Heart left ventricle (tissue), 16 donors: ENCODE measurements around the gene SH2D4B. TPM values are rescaled to one million over a fixed set of nuclear protein-coding genes. Genes with fewer than 3 reads are reported as not detected.
A peak's percentile ranks its signal among the peaks of the same experiment; 100 is the strongest.

Experiments used
- ATAC-seq, 4 donors: fragments of 200-7000 bp; cut with Tn5 transposase; one replicate each; pipeline ENCODE4 v1.9.1; 2020 to 2022; ENCODE audit warnings: moderate library complexity in 4 of 4, mild to moderate bottlenecking in 3 of 4, moderate number of reproducible peaks in 1 of 4
- DNase-seq, 5 donors: peaks; one replicate each; pipeline ENCODE4 v3.0.0-alpha.2; 2020
- H3K27ac ChIP-seq, 12 donors: fragments of 200-600 bp; sonication (generic) in 4 of 12; one replicate each; pipeline versions ENCODE4 v1.5.0 to v1.8.0; 2016 to 2022; ENCODE audit warnings: mild to moderate bottlenecking in 2 of 12
- H3K27me3 ChIP-seq, 9 donors: fragments of 200-600 bp; sonication (generic) in 2 of 9; one replicate each; pipeline versions ENCODE4 v1.5.1 to v1.8.0; 2016 to 2022; ENCODE audit warnings: mild to moderate bottlenecking in 3 of 9
- H3K36me3 ChIP-seq, 9 donors: fragments of 200-600 bp; sonication (generic) in 2 of 9; one replicate each; pipeline versions ENCODE4 v1.5.0 to v1.8.0; 2018 to 2022; ENCODE audit warnings: mild to moderate bottlenecking in 2 of 9
- H3K4me1 ChIP-seq, 12 donors: fragments of 200-600 bp; sonication (generic) in 4 of 12; one replicate each; pipeline versions ENCODE4 v1.5.0 to v1.8.0; 2016 to 2022; ENCODE audit warnings: mild to moderate bottlenecking in 3 of 12
- H3K4me3 ChIP-seq, 12 donors: fragments of 200-600 bp; sonication (generic) in 4 of 12; one replicate each; pipeline versions ENCODE4 v1.5.0 to v1.8.0; 2017 to 2022; ENCODE audit warnings: mild to moderate bottlenecking in 9 of 12, moderate library complexity in 4 of 12
- H3K9me3 ChIP-seq, 12 donors: fragments of 200-600 bp; sonication (generic) in 4 of 12; one replicate each; pipeline versions ENCODE4 v1.5.0 to v1.8.0; 2016 to 2022; ENCODE audit warnings: mild to moderate bottlenecking in 1 of 12
- POLR2A ChIP-seq, 2 donors: fragments of 450-650 bp; IDR thresholded peaks; one replicate each; pipeline ENCODE4 v1.6.1; 2017; ENCODE audit warnings: antibody characterized with exemption in 2 of 2, mild to moderate bottlenecking in 2 of 2, moderate library complexity in 2 of 2
- WGBS, 4 donors: extraction: QIAGEN DNeasy Blood & Tissue Kit in 2 of 4; methylation state at CpG; one replicate each; pipeline versions ENCODE4 v1.1.5 to v1.1.7; 2013 to 2018; 5-methylcytosine and 5-hydroxymethylcytosine counted together
- intact Hi-C, 10 donors: fragments of 100-400 bp; cut with DNase I; formaldehyde crosslinking; loops; one replicate each; pipeline versions ENCODE4 v1.11.1 to v1.14.2; 2022
- polyA plus RNA-seq, 2 donors: library from polyadenylated mRNA; stranded (reverse); fragments of 200-250 nt; gene quantifications; one replicate each; pipeline ENCODE4 v1.2.3, GENCODE V29; 2013
- total RNA-seq, 9 donors: library from RNA; depleted of rRNA in 2 of 9; stranded (reverse); fragments of >200 nt in 2 of 9; fragmentation: NEBNext Ultra II Directional in 3 of 9; extraction: Animal tissue kit (Norgen Biotek cat#: 25700) in 3 of 9; gene quantifications; one replicate each; pipeline versions ENCODE4 v1.1.0 to v1.2.4, GENCODE V29; 2016 to 2023
- TF ChIP-seq, protein P1 (sequence below), 12 donors: fragments of 200-600 bp; sonication (generic) in 4 of 12; IDR thresholded peaks; one replicate each; pipeline versions ENCODE4 v1.5.0 to v1.8.0; 2018 to 2022; ENCODE audit warnings: antibody characterized with exemption in 12 of 12, mild to moderate bottlenecking in 5 of 12
- donor health status: ischemic (EF 13 %, LVEDD 7.1; RV severe dilation, severe dysfunction).
- donor health status: healthy with polysubstance abuse.
- donor health status: DM: no; HTN: yes; CAD: no.
- donor health status: DM: no; HTN: no; CAD: no.
- donor health status: ischemic (EF 25% LVEDD 6.9; RV normal size, moderate dysfunction).
- donor health status: ischemic (EF 25% LVEDD 5.7; RV mildly dilated, moderate dysfunction).
- donor health status: healthy.
- donor health status: DM: yes; HTN: yes; CAD: no.
- donor health status: ischemic (EF 35%, LVEDD 5.7; RV mildly dilated, moderate dysfunction).
- donor health status: nonischemic (EF 11% LVEDD 7.7; RV severe dilation, severe dysfunction).
- donor health status: DM: yes; HTN: yes; CAD: no.
- donor health status: PGD.
- donor health status: ischemic (EF 29% LVEDD 5.4; RV normal size, mild dysfunction).
- donor health status: nonischemic (EF 23%, LVEDD 6.1; RV moderate dilation, normal function).

Gene SH2D4B
- total and polyA plus RNA-seq, 11 donors, result 0.19 TPM; not detected in 10

GRCh38 chr10:80596391-80597257, 58.9 kb downstream of the SH2D4B start:
- no peak for ATAC-seq
- no peaks in the 10 kb centered on the region for H3K27me3 ChIP-seq
- H3K9me3 ChIP-seq, result peaks cover 0 to 6% (median 0%) of the 10 kb centered on the region in 12 donors
- no peak overlapping the region for H3K4me3 ChIP-seq
- intact Hi-C loops, result loop anchor here in 2 of 10 donors (5.0 to 10.0 kb wide), 3 partner anchors 152 to 209 kb away; no protein-coding TSS in a partner anchor
- peaks cover 0 to 16% (median 0%) of the 10 kb centered on the region in 12 donors for H3K4me1 ChIP-seq
- H3K27ac ChIP-seq, result no peak overlapping the region
- TF ChIP-seq, protein P1, sequence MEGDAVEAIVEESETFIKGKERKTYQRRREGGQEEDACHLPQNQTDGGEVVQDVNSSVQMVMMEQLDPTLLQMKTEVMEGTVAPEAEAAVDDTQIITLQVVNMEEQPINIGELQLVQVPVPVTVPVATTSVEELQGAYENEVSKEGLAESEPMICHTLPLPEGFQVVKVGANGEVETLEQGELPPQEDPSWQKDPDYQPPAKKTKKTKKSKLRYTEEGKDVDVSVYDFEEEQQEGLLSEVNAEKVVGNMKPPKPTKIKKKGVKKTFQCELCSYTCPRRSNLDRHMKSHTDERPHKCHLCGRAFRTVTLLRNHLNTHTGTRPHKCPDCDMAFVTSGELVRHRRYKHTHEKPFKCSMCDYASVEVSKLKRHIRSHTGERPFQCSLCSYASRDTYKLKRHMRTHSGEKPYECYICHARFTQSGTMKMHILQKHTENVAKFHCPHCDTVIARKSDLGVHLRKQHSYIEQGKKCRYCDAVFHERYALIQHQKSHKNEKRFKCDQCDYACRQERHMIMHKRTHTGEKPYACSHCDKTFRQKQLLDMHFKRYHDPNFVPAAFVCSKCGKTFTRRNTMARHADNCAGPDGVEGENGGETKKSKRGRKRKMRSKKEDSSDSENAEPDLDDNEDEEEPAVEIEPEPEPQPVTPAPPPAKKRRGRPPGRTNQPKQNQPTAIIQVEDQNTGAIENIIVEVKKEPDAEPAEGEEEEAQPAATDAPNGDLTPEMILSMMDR (IDR thresholded peaks at IDR 0.05), result peak; percentile 42 to 78 (median 65)
- TF ChIP-seq POLR2A (IDR thresholded peaks at IDR 0.05), result no peak
- peak in 1 of 5 donors; percentile 35 for DNase-seq
- H3K36me3 ChIP-seq, result no peaks in the 10 kb centered on the region
- 61 to 73% (median 69%) methylated on average over 15 of the region's 15 CpGs for WGBS, 4 donors

- TF ChIP-seq, protein P1 (IDR thresholded peaks at IDR 0.05), result no peak
- TF ChIP-seq POLR2A (IDR thresholded peaks at IDR 0.05), result no peak
- Histone ChIP-seq H3K27ac (peak overlapping the region in 1 of 12 donors; percentile 27), H3K36me3 (no peaks in the 10 kb centered on the region), H3K9me3 (peaks cover 0 to 4% (median 0%) of the 10 kb centered on the region in 12 donors), H3K4me1 (peaks cover 0 to 16% (median 0%) of the 10 kb centered on the region in 12 donors), H3K27me3 (no peaks in the 10 kb centered on the region), H3K4me3 (no peak overlapping the region)
- WGBS, 4 donors, result 56 to 80% (median 69%) methylated on average over 3 of the region's 3 CpGs
- intact Hi-C loops, result loop anchor here in 2 of 10 donors (5.0 to 10.0 kb wide), 3 partner anchors 153 to 211 kb away; no protein-coding TSS in a partner anchor
- DNase-seq, result no peak
- ATAC-seq, result no peak
These were observed 60.5 kb downstream of the SH2D4B start for GRCh38 chr10:80598084-80598798.

DNA sequence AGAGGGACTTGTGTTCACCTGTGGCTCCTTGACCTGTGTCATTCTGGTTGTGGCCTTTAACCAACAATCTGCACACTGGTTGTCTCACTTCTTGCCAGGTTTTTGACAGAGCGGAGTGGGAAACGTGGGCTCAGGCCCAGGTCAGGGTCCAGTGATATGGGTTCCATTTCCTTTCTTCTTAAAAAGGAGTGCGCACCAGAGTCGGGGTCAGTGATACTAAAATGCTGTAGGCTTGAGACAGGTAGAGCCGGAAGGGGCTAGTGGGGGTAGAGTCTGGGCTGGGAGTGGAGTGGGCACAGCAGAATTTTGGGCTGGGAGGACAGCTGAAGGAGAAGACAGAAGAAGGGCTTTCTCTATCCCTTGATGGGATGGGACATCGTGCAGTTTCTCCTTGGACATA, 61.2 kb downstream of the SH2D4B start:
- Histone ChIP-seq H3K4me3 (no peak overlapping the region), H3K36me3 (no peaks in the 10 kb centered on the region), H3K27me3 (no peaks in the 10 kb centered on the region), H3K27ac (no peak overlapping the region), H3K4me1 (peaks cover 0 to 16% (median 0%) of the 10 kb centered on the region in 12 donors), H3K9me3 (no peaks in the 10 kb centered on the region)
- no peak for TF ChIP-seq POLR2A (IDR thresholded peaks at IDR 0.05)
- TF ChIP-seq, protein P1 (IDR thresholded peaks at IDR 0.05), result no peak
- WGBS, 4 donors, result 87 to 92% (median 90%) methylated on average over 6 of the region's 6 CpGs
- DNase-seq, result no peak
- intact Hi-C loops, result loop anchor here in 2 of 10 donors (5.0 to 10.0 kb wide), 3 partner anchors 154 to 212 kb away; no protein-coding TSS in a partner anchor
- no peak for ATAC-seq
